Tibial artery (tissue), 4 donors: ENCODE measurements around the gene ENHO.

Experiments
- DNase-seq, 2 donors: peaks; one replicate each; pipeline ENCODE4 v3.0.0-alpha.2; 2019
- H3K27ac ChIP-seq, 2 donors: fragments of 200-600 bp; sonication (generic) in 1 of 2; 1 replicate in 1 of 2; 2 replicates in 1 of 2; pipeline ENCODE4 v1.5.1; 2018 to 2019; ENCODE audit warnings: mild to moderate bottlenecking in 1 of 2
- H3K27me3 ChIP-seq, 2 donors: fragments of 200-600 bp; sonication (generic) in 1 of 2; one replicate each; pipeline versions ENCODE4 v1.5.1 to v1.6.0; 2016 to 2019
- H3K36me3 ChIP-seq, 3 donors: fragments of 200-600 bp; sonication (generic) in 2 of 3; one replicate each; pipeline ENCODE4 v1.5.1; 2016 to 2019; ENCODE audit warnings: mild to moderate bottlenecking in 2 of 3
- H3K4me1 ChIP-seq, 4 donors: fragments of 200-600 bp; sonication (generic) in 2 of 4; 1 replicate in 3 of 4; 2 replicates in 1 of 4; pipeline ENCODE4 v1.5.1; 2016 to 2019
- H3K4me3 ChIP-seq, 2 donors: fragments of 200-600 bp; sonication (generic) in 1 of 2; 1 replicate in 1 of 2; 2 replicates in 1 of 2; pipeline ENCODE4 v1.5.1; 2018 to 2019; ENCODE audit warnings: mild to moderate bottlenecking in 2 of 2
- H3K9me3 ChIP-seq, 3 donors: fragments of 200-600 bp; sonication (generic) in 1 of 3; one replicate each; pipeline ENCODE4 v1.5.1; 2016 to 2019
- CTCF ChIP-seq, 2 experiments: fragments of 200-600 bp in 1 of 2; fragments of 450-650 bp in 1 of 2; IDR thresholded peaks; one replicate each; pipeline ENCODE4 v1.5.1; 2017 to 2019; ENCODE audit warnings: antibody characterized with exemption in 2 of 2, mild to moderate bottlenecking in 1 of 2, moderate library complexity in 1 of 2
- intact Hi-C: fragments of 100-400 bp; cut with DNase I; formaldehyde crosslinking; loops from one replicate; pipeline ENCODE4 v1.15.0; 2023; ENCODE audit warnings: low total_unique reads

ENHO gene

GRCh38 chr9:34522971-34523797, at the start of gene ENHO:
TSS of gene ENHO (minus strand) at chr9:34522990. CDS start at chr9:34521695, 1,295 bp downstream.
- H3K4me3 ChIP-seq, result peak within 1 kb of the TSS; percentile 44 to 54
- H3K27ac ChIP-seq, result peak within 1 kb of the TSS; percentile 10 to 38
- DNase-seq, result peak; percentile 81 to 93
- no peaks in the 10 kb centered on the region for H3K9me3 ChIP-seq
- no peaks in the 10 kb centered on the region for H3K36me3 ChIP-seq
- no peak for TF ChIP-seq CTCF (IDR thresholded peaks at IDR 0.05)
- peaks cover 0 to 5% of the 10 kb centered on the region in 2 donors for H3K27me3 ChIP-seq
- peaks cover 0 to 15% (median 8%) of the 10 kb centered on the region in 4 donors for H3K4me1 ChIP-seq
- intact Hi-C loops, result loop anchor here (5.0 kb wide), 1 partner anchor 66 kb away; the partner anchor contains the start of genes DNAI1 and FAM219A

- H3K27ac ChIP-seq, result no peak overlapping the region
- no peak for DNase-seq
- intact Hi-C loops, result no loop called here
- no peaks in the 10 kb centered on the region for H3K36me3 ChIP-seq
- H3K4me3 ChIP-seq, result no peak overlapping the region
- no peaks in the 10 kb centered on the region for H3K4me1 ChIP-seq
- TF ChIP-seq CTCF (IDR thresholded peaks at IDR 0.05), result no peak
- H3K9me3 ChIP-seq, result no peaks in the 10 kb centered on the region
- peaks cover 0 to 59% of the 10 kb centered on the region in 2 donors for H3K27me3 ChIP-seq
These were observed 49.3 kb upstream of the ENHO start for GRCh38 chr9:34572092-34572491.

GRCh38 chr9:34571481-34571810, 48.7 kb upstream of the ENHO start:
- intact Hi-C loops, result no loop called here
- TF ChIP-seq CTCF (IDR thresholded peaks at IDR 0.05), result no peak

DNA sequence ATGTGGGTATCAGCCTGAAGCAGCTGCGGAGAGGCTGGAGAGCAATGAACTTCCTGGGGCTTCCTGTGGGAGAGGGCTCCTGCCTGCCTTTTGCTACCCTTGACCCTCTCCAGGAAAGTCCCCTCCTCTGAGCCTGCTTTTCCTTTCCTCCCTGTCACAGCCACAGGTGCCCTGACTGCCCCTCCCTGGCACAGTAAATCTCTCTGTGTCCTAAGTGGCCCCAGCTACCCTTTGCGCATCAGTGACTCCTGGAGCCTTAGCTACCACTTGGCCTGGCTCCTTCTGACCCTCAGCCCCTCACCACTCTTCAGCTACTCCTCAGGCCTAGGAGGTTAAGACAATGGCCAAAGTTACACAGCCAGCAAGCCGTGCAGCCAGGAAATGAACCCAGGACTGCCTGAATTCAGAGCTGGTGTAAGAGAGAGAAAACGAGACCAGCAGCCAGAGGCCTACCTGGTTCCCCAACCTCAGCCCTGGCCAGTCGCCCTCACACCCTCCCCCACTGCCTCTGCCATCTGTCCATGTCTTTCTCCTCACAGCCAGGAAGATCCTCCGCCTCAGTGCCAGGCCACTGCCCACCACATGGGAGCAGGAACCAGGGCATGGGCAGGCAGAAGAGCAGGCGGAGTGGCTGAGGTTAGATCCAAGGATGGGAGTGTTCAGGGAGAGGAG, 48.2 kb upstream of the ENHO start:
- Histone ChIP-seq H3K27ac (no peak overlapping the region), H3K9me3 (no peaks in the 10 kb centered on the region), H3K27me3 (peaks cover 0 to 57% of the 10 kb centered on the region in 2 donors), H3K4me1 (no peaks in the 10 kb centered on the region), H3K4me3 (no peak overlapping the region), H3K36me3 (no peaks in the 10 kb centered on the region)
- intact Hi-C loops, result no loop called here
- no peak for DNase-seq
- TF ChIP-seq CTCF (IDR thresholded peaks at IDR 0.05), result no peak

More at GRCh38 chr9:34571481-34571810, 48.7 kb upstream of the ENHO start:
- Histone ChIP-seq H3K4me3 (no peak overlapping the region), H3K27ac (no peak overlapping the region), H3K36me3 (no peaks in the 10 kb centered on the region), H3K27me3 (peaks cover 0 to 57% of the 10 kb centered on the region in 2 donors), H3K4me1 (no peaks in the 10 kb centered on the region), H3K9me3 (no peaks in the 10 kb centered on the region)
- no peak for DNase-seq

DNA sequence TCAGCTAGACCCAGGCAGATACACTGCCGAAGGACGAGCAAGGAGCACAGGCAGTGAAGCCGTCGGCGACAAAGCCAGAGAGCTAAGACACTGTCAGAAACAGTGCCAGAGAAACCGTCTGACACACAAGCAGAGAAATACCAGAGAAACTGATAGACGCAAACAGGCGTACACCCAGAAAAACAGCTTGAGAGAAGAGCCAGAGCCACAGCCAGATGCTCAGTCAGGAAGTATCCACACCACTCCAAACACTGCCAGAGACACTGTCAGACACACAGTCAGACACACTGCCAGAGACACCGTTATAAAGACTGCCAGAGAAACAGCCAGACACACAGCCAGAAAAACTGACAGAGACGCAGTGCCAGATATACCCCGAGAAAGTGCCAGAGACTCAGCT, 47.6 kb upstream of the ENHO start:
- TF ChIP-seq CTCF (IDR thresholded peaks at IDR 0.05), result no peak
- intact Hi-C loops, result no loop called here
- no peaks in the 10 kb centered on the region for H3K9me3 ChIP-seq
- H3K4me1 ChIP-seq, result no peaks in the 10 kb centered on the region
- H3K4me3 ChIP-seq, result no peak overlapping the region
- no peak for DNase-seq
- peaks cover 0 to 59% of the 10 kb centered on the region in 2 donors for H3K27me3 ChIP-seq
- no peaks in the 10 kb centered on the region for H3K36me3 ChIP-seq
- H3K27ac ChIP-seq, result no peak overlapping the region
